GM12874 (cell line): ENCODE results near the gene SLC4A5.

Experiments
- TF ChIP-seq, protein P1 (sequence below): IDR thresholded peaks from 2 replicates; pipeline ENCODE4 v1.5.1; 2011; ENCODE audit warnings: low read depth, mild to moderate bottlenecking, control low read depth, low read length, moderate library complexity; ENCODE audit not compliant: insufficient read depth

Gene SLC4A5

DNA sequence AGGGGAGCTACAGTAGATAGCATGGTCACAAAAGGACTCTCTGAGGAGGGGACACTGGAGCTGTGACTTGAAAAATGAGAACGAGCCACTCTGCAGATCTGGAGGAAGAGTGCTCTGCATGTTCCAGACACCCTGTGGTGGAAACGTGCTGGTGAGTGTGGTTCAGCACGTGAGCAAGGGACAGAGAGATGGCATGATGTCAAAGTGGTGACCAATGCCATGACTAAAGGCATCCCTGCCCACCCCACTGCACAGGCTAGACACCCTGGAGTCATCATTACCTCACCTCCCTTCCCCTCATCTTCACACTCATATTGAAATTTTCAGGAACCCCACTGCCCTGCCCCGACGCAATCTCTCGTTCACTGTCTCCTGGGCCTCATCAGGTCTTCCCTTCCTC lies 56.5 kb downstream of the SLC4A5 start:
- TF ChIP-seq, protein P1, sequence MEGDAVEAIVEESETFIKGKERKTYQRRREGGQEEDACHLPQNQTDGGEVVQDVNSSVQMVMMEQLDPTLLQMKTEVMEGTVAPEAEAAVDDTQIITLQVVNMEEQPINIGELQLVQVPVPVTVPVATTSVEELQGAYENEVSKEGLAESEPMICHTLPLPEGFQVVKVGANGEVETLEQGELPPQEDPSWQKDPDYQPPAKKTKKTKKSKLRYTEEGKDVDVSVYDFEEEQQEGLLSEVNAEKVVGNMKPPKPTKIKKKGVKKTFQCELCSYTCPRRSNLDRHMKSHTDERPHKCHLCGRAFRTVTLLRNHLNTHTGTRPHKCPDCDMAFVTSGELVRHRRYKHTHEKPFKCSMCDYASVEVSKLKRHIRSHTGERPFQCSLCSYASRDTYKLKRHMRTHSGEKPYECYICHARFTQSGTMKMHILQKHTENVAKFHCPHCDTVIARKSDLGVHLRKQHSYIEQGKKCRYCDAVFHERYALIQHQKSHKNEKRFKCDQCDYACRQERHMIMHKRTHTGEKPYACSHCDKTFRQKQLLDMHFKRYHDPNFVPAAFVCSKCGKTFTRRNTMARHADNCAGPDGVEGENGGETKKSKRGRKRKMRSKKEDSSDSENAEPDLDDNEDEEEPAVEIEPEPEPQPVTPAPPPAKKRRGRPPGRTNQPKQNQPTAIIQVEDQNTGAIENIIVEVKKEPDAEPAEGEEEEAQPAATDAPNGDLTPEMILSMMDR = no peak

DNA sequence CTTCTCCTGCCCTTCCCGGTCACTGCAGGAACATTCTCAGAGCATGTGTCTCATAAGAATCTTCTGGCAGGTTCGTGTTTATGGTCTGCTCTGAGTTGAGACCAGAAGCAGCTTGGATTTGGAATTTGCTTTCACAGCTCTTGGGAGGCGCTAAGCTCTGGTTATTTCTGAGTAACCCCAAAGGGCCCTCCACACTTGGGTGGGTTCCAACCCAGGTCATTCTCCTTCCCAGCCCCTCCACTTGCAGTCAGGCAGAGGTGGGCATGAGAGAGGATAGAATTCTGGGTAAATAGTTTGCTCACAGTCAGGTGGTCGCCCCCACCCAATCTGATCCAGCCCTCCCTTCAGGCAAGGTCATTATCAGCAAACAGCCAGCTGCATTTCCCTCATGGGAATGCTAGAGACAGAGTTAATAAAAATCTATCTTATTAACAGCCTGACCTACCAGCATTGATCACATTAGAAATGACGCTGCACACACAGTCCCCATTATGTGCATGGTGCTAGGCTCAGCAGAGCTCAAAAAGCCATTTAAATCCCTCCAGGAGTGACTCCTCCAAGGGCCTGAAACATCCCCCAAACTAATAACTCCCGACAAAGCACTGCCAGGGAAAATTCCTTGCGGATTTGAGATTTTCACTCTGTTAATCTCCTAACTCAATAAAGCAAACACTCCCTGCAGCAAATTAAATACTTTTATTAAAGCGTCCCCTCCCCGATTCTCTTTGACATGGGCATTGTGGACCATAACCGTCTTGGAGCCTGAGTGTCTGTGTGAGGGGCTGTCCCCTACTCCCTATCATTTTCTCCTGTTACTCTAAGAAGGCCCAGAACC lies 61.9 kb downstream of the SLC4A5 start:
- TF ChIP-seq, protein P1 = no peak

DNA sequence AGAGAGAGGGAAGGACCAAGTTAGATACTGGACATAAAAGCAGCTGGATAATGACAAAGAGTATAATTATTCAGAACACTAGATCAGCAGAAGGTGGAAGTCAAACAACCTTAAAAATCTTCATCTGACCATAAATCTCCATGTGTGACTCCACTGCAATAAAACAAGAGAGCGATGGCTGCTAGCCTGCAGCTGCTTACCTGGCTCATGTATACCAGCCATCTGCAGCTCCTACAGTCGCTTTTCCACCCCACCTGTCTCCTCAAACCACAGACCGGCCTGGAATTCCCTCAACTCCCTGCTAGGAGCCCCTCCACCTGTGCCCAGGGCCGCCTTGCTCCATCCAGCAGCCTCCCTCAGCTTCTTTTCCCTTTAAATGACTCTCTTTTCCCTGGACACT lies 64.5 kb downstream of the SLC4A5 start:
- TF ChIP-seq, protein P1 = no peak

DNA sequence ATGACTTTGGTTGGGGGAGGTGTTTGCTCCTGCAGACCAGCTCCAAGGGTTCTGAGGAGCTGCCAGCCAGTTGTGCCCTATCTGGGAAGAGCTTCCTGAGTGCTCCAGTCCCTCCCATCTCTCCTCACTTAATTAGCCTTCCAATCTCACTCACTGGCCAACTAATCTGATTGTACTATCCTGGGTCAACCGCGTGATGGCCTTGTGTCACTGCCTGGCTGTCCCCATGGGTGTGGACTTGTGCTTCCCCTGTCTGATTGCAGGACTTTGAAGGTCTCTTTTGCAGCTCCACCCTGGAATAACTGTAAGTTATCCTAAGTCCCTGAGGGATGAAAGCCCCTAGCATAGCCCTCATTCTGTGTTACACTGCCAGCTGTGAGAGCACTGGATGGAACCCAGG lies 65.0 kb downstream of the SLC4A5 start:
- TF ChIP-seq, protein P1 = no peak

DNA sequence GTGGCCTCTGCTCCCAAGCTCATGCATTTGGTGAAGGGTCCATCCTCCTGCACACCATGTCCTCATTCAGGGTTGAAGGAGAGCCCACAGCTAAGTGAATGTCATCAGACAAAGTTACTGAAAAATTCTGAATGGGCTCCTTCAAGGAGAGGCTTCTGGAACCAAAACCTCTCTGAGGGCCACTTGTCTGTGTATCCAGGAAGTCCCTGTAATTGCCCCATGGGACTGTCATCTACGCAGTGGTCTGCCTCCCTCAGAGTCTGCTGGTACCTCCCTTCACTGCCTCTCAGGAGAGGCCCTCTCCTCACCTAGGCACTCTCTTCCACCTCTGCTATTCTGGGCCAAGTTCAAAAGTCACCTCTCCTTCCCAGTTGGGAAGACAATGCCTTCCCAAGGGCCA lies 68.0 kb downstream of the SLC4A5 start:
- TF ChIP-seq, protein P1 = no peak

DNA sequence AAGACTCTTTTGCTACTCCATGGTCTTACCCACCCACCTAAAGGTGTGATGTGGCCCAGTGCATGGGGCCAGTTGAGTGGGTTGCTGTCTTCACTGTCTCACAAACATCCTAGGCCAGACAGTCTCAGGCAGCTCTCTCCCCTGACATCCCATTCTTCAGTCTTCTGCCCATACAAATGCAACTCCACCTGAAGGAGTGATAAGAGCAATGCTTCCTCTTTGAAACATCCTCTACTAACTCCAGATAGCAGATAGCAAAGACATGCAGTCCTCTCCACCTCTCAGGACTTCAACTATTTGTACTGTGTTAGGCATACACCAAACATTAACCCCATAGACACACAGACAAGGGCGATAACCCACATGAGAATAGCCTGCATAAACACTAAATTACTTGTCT lies 73.5 kb downstream of the SLC4A5 start:
- TF ChIP-seq, protein P1 = no peak

DNA sequence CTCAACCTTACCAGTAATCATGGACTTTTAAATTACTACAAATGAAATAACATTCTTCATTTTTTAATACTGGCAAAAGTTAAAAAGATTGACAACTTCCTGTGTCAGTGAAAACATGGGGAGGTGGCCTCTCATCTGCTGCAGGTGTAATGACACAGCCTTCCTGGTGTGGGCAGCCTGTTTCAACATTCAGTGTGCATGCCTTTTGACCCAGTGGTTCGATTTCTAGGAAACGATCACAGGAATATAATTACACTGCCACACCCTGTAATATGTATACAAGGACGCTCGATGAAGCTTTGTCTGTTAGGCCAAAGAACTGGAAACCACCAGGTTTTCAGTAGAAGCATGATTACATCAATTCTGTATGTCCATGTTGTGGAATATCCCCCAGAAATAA lies 76.1 kb downstream of the SLC4A5 start:
- TF ChIP-seq, protein P1 = peak; percentile 49; the same call in 1 of the 2 replicates
